Measurements from ENCODE around the gene NSMF.

The NSMF gene

GRCh38 chr9:137492464-137493363, 33.6 kb upstream of the NSMF start:
- Histone ChIP-seq H3K4me2 (no peak overlapping the region), H3K27me3 (ENCODE audit: insufficient read depth, low read depth) (peaks cover 12% of the 10 kb centered on the region), H3K27ac (no peak overlapping the region), H4K20me1 (ENCODE audit: insufficient read depth) (no peaks in the 10 kb centered on the region), H3K4me1 (ENCODE audit: low read depth, poor library complexity, severe bottlenecking) (peaks cover 41% of the 10 kb centered on the region), H3K4me3 (IDR thresholded peaks at IDR 0.05; ENCODE audit: insufficient read depth, low read depth, low read length) (no peak overlapping the region), H3K36me3 (ENCODE audit: insufficient read depth) (no peaks in the 10 kb centered on the region), H3K79me2 (ENCODE audit: insufficient read depth, low read depth) (no peaks in the 10 kb centered on the region), H3K9ac (no peak overlapping the region), H2AFZ (ENCODE audit: low read depth) (no peak overlapping the region)
- no peak for TF ChIP-seq CTCF (conservative IDR thresholded peaks at IDR 0.05; ENCODE audit: low read depth, low read length)

GRCh38 chr9:137491735-137492432, 32.8 kb upstream of the NSMF start:
- Histone ChIP-seq H3K4me3 (IDR thresholded peaks at IDR 0.05; ENCODE audit: insufficient read depth, low read depth, low read length) (no peak overlapping the region), H3K27me3 (ENCODE audit: insufficient read depth, low read depth) (peaks cover 14% of the 10 kb centered on the region), H3K79me2 (ENCODE audit: insufficient read depth, low read depth) (no peaks in the 10 kb centered on the region), H3K4me1 (ENCODE audit: low read depth, poor library complexity, severe bottlenecking) (peaks cover 41% of the 10 kb centered on the region), H3K36me3 (ENCODE audit: insufficient read depth) (no peaks in the 10 kb centered on the region), H3K9ac (no peak overlapping the region), H3K27ac (no peak overlapping the region), H4K20me1 (ENCODE audit: insufficient read depth) (no peaks in the 10 kb centered on the region), H2AFZ (ENCODE audit: low read depth) (no peak overlapping the region), H3K4me2 (peak overlapping the region; percentile 70)
- TF ChIP-seq CTCF (conservative IDR thresholded peaks at IDR 0.05; ENCODE audit: low read depth, low read length): no peak

DNA sequence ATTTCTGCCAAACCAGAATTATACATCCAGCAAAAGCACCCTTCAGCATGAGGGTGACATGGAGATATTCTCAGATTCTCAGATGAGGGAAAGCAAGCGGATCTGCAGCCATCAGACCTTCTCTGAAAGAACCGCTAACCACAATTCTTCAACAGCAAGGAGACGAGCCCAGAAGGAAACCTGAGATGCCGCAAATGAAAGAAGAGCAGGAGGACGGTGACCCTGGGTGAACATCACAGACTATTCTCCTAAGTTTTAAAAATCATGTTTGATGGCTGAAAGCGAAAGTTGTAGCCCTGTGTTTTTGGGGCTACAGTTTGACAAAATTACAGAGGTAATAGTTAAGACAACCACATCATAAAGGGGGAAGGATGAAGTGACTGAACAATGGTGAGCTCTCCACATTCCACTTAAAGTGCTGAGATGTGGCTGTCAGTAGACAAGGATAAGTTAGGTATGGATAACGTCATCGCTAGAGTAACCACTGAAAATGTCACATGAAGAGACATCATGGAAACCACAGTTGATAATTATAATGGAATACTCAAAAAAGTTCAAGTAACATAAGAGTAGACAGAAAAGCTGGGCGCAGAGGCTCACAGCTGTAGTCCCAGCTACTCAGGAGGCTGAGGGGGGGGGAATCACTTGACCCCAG, 31.5 kb upstream of the NSMF start:
- Histone ChIP-seq H3K4me2 (peak overlapping the region; percentile 70), H3K9ac (no peak overlapping the region), H4K20me1 (ENCODE audit: insufficient read depth) (no peaks in the 10 kb centered on the region), H3K4me3 (IDR thresholded peaks at IDR 0.05; ENCODE audit: insufficient read depth, low read depth, low read length) (no peak overlapping the region), H2AFZ (ENCODE audit: low read depth) (no peak overlapping the region), H3K27ac (peak overlapping the region; percentile 3; the same call in 1 of the 2 replicates), H3K79me2 (ENCODE audit: insufficient read depth, low read depth) (no peaks in the 10 kb centered on the region), H3K27me3 (ENCODE audit: insufficient read depth, low read depth) (peaks cover 14% of the 10 kb centered on the region), H3K4me1 (ENCODE audit: low read depth, poor library complexity, severe bottlenecking) (peaks cover 41% of the 10 kb centered on the region), H3K36me3 (ENCODE audit: insufficient read depth) (no peaks in the 10 kb centered on the region)
- no peak for TF ChIP-seq CTCF (conservative IDR thresholded peaks at IDR 0.05; ENCODE audit: low read depth, low read length)

- no peaks in the 10 kb centered on the region for H4K20me1 ChIP-seq (ENCODE audit: insufficient read depth)
- H3K4me2 ChIP-seq: no peak overlapping the region; the same call in 1 of the 2 replicates
- H2AFZ ChIP-seq (ENCODE audit: low read depth): no peak overlapping the region
- H3K9ac ChIP-seq: no peak overlapping the region
- H3K4me1 ChIP-seq (ENCODE audit: low read depth, poor library complexity, severe bottlenecking): peaks cover 41% of the 10 kb centered on the region
- no peaks in the 10 kb centered on the region for H3K36me3 ChIP-seq (ENCODE audit: insufficient read depth)
- no peaks in the 10 kb centered on the region for H3K79me2 ChIP-seq (ENCODE audit: insufficient read depth, low read depth)
- no peak overlapping the region for H3K4me3 ChIP-seq (IDR thresholded peaks at IDR 0.05; ENCODE audit: insufficient read depth, low read depth, low read length)
- peaks cover 14% of the 10 kb centered on the region for H3K27me3 ChIP-seq (ENCODE audit: insufficient read depth, low read depth)
- no peak for TF ChIP-seq CTCF (conservative IDR thresholded peaks at IDR 0.05; ENCODE audit: low read depth, low read length)
- H3K27ac ChIP-seq: no peak overlapping the region
Measured at GRCh38 chr9:137488906-137489305, 29.8 kb upstream of the NSMF start.

Measured in KMS-11 (cell line).